HG03097 (cell line): ENCODE data around the gene GCN1.

Experiments used
- ATAC-seq: cut with Tn5 transposase; IDR thresholded peaks from one replicate; pipeline ENCODE4 v1.9.1; 2021; ENCODE audit not compliant: unreplicated experiment, low FRiP score

Gene GCN1

DNA sequence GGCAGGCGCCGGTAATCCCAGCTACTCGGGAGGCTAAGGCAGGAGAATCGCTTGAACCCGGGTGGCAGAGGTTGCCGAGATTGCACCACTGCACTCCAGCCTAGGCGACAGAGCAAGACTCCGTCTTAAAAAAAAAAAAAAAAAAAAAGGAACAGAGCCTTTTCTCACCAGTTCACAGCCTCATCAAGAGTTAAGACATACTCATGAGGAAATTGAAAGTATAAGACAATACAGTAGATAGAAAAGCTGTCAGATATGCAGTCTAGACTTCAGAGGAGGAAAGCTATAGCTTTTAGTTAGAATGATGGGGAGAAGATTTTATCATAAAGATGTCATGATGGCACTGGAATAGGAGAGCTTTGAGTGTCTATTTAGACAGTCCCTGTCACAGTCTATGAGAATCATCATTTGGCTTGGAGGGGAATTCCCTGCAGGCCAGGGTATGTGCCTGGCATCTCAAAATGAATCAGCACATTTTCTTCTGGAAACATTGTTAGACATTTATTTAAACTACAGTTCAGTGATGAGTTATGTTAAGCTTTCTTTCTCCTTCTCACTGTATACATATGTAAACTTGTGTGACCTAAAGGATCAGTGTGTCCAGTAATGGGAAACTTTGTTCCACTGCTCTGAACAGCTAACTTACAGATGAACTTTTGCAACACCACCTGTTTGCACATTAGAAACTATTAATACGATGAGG is 75.1 kb downstream of the GCN1 start:
- ATAC-seq: no peak

DNA sequence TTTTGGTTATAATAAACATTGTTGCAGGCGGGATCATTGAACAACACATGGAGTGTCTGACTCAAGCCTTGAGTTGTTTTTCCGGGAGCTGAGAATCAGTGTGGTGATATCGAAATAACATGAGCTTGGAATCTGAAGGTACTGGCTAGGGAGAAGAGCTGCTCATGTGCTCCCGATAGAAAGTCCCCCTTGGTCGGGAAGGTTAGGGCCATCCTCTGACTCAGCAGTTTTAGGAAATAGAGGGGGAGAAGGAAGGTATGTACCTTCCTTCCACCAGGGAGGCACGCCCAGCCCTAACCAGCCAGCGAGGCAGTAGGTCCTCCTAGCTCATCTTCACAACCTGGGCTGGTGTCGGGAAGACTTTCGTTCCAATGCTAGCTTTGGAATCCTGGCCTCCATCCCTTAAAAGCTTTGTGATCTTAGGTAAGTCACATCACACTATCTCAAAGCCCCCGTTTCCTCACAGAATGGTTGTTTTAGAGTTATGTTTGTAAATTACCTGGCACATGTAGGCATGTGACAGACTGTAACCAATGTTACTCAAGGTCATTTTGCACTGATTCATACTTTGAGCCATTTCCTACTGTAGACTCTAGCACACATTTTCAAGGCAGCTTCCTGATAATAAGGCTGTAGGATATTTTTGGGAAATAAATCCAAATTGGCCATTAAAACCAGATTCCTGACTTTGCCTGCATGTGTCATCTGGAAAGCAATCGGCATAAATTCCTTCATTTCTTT is 76.0 kb downstream of the GCN1 start:
- no peak for ATAC-seq

DNA sequence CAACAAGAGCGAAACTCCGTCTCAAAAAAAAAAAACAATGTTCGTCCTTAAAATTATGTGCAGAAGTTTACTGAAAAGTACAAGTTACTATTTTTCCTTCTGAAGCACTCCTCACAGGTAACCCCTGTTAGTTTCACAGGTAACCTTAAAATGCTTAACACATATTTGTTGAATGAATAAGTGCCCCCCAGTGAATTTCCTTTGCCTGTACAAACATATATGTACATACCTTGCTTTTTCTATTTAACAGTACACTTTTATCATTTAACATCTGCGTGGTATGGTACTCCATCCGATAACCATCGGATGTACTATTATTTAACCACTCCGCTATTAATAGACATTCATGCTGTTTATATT is 76.6 kb downstream of the GCN1 start:
- no peak for ATAC-seq

DNA sequence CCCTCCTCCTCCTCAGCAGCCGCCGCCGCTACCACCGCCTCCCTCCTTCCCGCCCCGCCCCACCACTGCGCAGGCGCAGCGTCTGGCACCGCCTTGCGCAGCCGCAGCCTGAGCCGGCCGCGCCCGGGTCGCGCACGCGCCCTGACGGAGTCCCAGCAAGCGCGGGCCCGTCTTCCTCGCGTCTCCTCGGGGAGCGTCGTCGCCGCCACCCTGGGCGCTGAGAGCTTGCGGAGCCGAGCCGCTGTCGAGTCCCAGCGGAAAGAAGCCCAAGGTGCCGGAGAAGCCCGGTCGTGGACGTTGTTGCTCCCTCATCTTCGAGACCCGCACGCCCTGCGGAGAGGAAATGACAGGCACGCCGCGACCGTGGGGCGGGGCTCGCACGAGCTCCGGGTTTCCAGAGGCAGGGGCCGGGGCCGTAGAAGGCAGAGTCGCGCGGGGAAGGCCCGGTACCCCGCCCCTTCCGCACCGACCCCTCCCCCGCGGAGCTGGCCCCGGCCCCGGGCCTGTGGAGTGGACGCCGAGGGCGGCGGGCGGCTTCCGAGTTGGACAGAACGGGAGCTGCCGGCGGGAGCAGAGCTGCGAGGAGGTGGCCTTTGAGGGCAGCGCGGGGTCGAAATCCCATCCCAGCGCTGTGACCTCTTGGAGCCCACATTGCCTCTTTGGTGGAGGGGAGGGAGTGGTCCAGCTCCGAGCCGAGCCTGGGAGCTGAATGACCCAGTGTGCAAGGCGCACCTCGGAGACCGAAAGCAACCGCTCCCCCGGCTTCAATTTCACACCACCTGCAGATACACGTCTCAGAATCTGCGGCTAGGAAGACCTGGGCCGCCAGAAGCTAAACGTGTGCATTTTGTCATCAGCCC is 77.5 kb downstream of the GCN1 start:
- ATAC-seq: peak; percentile 45

DNA sequence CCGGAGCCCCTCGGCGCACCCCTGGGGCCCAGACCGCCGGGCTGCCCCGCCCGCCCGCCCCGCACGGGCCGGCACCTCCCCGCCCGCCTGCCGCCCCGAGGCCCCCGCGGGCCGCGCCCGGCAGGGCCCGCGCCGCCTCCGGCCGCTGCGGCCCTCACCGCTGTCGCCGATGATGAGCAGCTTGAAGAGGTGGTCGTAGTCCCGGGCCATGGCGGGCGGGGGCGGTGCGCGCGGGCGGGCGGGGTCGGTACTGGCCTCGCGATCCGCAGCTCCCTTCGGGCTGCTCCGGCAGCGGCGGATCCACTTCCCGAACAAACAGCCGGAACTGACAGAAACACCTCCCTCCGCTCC is 78.1 kb downstream of the GCN1 start, which contains the start of gene RAB35:
TSS of gene RAB35 (minus strand) at position 313 of the 351 bp plus-strand sequence. CDS start at position 210, 103 bp downstream.
- ATAC-seq: no peak

DNA sequence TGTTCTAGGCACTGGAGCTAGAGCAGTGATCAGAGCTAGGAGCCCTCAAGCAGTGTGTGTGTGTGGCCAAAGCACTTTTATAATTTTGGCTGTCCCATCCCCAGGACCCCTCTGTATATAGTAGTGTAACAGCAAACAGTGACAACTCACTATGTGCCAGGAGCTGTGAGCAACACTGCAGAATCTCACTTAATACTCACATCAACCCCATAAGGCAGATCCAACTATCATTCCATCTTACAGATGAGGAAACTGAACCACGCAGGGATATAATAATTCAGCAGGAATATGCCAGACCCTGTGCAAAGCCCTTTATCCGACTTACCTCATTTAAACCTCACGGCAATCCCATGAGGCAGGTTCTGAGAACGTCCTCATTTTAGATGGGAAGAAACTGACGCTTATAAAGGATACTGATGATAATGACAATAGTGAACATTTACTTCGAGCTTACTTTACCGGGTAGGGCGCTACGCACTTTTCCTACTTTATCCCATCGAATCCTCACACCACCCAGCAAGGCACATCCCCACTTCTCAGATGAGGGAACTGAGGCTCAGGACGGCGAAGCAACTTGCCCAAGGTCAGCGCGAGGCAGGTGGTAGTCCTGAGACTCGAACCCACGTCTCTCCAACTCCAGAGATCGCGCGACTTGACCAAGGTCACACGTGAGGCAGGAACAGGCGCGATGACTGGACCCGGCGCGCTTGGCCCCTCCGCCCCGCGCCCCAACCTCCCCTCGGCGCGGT is 78.6 kb downstream of the GCN1 start:
- ATAC-seq: peak; percentile 5

DNA sequence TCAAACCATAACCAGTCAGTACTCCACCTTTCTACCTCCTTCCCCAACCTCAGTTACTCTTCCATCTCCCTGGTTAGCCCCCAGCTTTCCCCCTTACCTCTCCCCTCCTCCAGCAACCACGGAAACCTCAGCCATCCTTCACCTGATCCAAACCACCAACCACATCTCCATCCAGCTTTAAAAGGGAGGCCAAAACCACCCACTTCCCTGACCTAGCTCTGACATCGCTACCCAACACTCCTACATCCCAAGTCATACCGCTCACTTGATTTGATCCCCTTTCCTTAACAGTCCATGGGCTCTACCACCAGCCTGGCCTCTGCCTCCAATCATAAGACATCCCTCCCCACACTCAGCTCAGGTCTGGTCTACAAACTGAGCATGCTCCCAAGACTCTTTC is 79.4 kb downstream of the GCN1 start:
- ATAC-seq: no peak

DNA sequence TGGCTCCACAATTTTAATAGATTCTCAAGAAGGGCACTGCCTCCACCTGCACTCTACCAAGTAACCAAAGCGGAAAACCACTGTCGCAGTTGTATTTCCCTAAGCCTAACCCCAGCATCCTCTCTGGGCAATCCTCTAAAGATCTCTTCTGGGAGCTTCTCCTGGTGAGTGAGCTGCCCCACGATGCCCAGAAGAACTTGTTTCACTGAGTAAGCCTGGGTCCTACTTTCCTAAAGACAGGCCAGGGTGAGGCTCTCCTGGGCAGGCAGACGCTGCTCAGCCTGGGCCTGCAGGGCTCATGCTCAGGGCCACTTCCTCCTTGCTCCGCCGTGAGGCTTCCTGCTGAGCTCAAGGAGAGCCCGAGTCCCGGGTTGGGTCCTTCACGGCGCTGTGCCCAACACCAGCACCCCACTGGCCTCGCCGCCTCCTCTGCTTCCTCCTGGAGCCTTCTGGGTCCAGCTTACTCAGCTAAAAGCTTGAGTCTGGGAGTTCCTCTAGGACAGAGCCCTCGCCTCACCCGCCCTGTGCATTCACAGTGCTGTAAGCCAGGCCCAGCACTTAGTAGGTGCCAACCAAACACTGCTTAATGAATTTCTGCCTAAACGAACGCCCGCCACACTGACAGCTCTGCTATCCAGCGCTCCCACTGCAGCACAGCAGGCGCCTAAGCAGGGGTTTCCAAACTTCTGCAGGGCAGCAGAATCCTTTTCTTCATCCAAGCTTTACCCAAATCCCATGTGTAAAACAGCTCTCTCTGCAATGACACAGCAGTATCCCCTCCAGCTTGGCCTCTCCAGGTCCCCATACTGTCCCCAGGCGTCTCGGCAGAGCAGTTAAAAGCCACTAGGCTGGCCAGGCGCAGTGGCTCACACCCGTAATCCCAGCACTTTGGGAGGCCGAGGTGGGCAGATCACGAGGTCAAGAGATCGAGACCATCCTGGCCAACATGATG is 83.7 kb downstream of the GCN1 start:
- ATAC-seq: peak; percentile 56

DNA sequence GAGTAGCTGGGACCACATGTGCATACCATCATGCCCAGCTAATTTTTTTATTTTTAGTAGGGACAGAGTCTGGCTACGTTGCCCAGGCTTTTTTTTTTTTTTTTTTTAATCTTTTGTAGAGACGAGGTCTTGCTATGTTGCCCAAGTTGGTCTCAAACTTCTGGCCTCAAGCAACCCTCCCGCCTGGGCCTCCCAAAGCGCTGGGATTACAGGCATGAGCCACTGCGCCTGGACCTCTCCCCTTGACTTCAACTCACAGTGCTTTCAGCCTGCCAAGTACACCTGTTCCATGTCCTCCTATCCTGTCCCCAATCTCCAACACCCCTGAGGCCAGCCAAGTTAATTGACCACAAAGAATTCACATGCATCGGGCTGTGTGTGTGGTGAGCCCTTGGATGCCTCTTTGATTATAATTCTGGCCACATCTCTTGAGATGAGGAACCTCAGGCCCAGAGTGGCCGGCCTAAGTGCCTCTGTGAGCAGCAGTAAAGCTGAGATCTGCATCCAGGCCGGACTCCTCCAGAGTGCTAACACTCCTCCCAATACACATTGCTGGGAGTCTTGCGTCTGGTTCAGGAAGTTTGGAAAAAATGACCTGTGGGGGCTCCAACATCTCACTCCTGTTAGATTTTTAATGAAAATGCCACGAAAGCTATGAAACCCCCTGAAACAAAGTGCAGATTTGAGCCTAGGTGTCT is 84.8 kb downstream of the GCN1 start:
- ATAC-seq: no peak

DNA sequence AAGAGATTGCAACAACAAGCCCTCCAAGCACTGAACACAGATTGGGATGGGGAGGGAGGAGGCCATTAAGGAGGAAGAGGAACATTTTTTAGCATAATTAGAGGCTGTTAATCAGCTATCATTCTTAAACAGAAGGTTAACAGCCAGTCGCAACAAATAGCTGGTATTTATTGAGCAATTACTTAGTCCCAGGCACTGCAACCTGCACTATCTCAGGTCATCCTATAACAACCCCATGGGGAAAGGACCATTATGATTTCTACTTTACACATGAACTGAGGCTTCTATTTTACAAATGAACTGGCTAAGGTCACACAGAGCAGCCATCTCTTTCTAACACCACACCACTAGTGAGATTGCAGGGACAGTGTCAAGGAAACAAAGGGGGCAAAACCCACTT is 88.4 kb downstream of the GCN1 start:
- no peak for ATAC-seq

DNA sequence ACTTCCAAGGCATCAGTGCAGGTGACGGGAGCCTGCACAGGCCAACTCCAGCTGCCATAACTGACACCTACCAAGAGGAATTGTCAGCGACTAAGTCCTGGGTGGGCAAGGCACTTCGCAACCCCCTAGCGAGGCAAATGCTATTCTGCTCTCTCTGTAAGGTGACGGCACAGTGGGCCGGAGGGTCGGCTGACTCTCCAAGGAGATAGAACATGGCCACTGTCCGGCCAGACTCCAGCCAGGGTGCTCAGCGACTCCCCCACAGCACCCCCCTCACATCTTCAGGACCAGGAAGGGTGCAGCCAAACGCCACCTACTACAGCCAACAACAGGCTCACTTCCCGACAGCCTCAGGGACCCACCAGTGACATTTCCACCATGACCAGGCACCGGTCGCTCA is 91.1 kb downstream of the GCN1 start:
- no peak for ATAC-seq

DNA sequence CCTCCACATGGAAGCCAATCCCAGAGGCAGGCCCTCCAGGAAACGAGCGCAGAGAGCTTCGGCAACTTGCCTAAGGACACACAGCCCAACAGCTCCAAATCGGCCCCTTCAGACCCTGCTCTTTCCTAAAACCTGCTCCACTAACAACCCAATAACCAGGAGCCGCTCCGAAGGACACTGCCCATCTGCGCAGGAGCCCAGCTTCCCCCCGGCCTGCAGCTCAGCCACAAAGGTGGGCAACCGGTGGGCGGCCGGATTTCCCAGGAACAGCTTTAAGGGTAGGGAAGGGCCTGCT is 91.5 kb downstream of the GCN1 start:
- no peak for ATAC-seq

DNA sequence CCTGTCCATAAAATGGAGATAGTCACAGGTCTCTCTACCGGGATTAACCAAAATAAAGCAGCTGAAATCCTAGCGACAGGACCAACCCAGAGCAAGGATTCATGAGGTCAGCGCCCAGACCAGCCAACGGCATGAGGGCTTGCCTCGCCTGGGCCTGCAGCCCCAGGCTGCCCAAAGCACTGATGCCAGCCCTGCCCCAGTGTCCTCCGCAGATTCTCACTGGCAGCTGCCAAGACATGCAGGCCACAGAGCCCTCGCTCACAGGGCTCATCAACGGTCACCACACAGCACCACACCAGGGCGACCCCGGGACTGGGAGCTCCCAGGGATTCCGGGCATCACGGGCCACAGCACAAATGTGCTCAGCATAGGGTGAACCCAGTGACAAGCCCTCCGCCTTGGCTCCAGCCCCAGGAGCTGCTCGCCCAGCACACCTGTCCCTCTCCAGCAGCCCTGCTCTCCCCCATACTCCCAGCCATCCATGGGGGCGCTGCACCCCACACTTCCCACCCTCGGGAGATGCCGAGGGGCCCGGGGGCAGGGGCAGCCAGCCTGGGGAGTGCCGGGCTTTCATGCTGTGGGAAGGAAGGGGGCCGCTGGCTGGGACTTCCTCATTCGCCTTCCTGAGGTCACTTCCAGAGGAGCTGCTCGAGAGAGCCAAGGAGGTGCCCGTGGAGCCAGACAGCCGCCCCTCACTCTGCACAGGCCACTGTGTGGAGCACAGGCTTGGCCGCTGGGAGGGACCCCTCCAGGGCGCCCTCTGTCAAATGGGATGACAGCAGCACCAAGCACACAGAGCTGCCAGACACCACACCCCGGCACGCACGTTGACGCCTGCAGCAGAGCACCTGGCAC is 92.1 kb downstream of the GCN1 start:
- no peak for ATAC-seq

DNA sequence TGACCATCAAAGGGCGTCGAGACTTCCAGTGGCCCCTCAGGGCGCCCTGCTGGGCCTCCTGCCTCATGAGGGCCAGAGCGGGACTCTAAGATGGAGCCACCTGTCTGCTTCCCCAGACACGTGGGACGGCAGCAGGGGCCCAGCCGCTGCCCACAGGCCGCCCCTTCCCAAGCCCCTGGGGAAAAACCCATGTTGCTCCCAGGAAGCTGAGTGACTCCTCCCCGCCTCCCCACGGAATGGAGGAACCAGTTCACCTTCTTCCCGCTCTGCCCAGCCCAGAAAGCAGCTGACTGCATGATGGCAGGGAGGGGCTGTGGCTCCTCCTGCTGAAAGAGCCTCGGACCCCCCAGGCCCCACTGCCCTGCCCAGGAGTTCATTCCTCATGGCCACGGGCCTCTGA is 92.9 kb downstream of the GCN1 start:
- no peak for ATAC-seq

DNA sequence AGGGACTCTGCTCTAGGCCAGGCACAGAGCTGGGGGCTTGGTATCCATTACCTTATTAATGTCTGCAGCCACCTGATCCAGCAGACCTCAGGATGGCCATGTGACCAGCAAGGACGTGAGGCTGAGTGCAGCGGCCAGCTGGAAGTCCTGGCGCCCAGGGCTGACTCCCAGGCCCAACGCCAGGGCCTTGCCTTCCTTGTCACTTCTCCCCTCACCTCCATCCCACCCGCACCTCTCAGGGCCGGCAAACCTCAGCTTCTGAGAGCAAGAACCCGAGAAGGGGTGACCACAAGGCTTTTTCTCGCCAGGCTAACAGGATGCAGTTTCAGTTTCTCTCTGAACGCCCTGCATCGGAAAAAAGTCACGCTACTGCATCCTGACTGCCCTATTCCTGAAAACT is 93.3 kb downstream of the GCN1 start:
- no peak for ATAC-seq

DNA sequence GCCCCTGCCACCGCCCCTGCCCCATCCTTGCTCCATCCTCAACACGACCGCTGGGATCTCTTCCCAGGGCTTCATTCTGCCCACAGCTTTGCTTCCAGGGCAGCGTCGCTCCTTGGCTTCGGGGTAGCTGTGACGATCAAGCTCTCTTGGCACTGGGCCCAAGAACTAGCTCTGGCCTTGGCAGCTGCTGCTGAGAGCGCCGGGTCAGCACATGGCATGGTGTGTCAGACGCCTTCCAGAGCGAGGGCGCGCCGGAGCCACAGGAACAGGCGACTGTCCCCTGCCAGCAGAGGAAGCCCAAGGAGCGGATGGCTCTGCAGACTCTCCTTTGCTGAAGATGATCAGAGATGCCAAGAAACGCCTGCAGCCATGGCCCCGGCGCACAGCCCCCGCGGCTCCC is 93.9 kb downstream of the GCN1 start:
- ATAC-seq: no peak

DNA sequence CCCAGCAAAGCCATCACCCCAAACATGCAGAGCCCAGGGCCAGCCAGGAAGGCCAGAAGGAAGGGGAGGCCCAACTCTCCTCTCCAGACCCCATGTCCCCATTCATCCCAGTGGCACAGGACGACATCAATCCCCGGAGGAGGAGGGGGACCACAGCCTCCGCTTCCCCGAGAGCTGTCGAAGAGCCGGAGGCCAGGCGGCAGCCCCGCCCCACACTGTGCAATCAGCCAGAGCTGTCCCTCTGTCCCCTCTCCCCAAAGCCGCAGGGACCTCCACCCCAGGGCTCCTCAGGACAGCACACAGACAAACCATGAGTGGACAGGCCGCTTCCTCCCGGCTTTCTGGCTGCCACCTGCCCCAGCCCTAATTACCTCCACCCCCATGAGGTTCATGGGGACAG is 94.8 kb downstream of the GCN1 start:
- no peak for ATAC-seq

DNA sequence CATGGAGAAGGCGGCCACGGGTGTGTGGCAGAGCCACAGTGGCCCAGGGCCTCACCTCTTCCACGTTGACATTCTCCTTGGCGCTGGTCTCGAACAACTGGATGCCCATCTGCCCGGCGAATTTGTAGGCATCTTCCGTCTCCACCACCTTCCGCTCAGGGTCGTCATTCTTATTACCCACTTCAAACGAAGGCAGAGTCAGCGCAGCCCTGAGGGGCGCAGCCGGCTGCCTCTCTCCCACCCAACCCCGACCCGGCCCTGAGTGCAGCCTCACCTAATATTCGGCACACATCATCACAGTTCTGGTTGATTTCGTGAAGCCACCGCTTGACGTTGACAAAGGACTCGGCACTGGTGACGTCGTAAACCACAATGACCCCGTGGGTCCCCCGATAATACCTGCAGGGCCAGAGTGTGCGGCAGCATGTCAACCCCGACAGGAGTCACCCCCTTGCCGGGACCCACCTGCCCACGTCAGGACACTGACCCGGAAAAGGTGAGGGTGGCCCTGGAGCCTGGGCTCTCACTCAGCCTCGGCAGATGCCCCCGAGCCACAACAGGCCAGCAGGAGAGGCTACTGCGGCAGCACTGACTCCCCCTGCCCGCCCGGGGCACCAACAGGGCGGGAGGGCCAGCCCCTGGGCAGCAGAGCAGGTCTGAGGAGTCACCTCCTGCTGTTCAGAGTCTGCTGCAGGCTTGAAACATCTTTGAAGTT is 95.6 kb downstream of the GCN1 start:
- ATAC-seq: no peak
